Measurements from ENCODE around the gene CRTAP.
"Not testable (repeated sequence)": the region's sequence is repeated elsewhere in the genome, so short reads cannot be mapped to it uniquely, and the experiment has no call there.

CRTAP gene

DNA sequence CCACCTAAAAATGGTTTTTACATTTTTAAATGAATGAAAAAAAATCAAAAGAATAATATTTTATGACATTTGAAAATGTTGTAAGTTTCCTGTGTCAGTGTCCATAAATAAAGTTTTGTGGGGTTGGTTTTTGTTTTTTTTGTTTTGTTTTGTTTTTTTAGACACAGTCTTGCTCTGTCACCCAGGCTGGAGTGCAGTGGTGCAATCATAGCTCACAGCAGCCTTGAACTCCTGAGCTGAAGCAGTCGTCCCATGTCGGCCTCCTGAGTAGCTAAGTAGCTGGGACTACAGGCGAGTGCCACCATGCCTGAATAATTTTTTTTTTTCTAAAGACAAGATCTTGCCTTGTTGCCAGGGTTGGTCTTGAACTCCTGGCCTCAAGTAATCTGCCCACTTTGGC, 14.1 kb upstream of the CRTAP start:
- no peak for DNase-seq (ENCODE audit: low read depth)

GRCh38 chr3:33100229-33100628, 13.6 kb upstream of the CRTAP start:
- DNase-seq (ENCODE audit: low read depth): no peak

DNA sequence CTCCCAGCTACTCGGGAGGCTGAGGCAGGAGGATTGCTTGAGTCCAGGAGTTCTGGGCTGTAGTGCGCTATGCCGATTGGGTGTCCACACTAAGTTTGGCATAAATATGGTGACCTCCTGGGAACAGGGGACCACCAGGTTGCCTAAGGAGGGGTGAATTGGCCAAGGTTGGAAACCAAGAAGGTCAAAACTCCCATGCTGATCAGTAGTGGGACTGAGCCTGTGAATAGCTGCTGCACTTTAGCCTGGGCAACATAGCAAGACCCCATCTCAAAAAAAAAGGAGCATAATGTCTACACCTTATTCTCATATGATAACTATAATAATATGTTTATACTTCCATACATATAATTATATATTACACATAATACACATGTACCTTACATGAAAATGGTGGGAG, 10.8 kb upstream of the CRTAP start:
- no peak for DNase-seq (ENCODE audit: low read depth)

- no peak for DNase-seq (ENCODE audit: low read depth)
Measured at GRCh38 chr3:33103480-33103879, 10.3 kb upstream of the CRTAP start.

GRCh38 chr3:33104803-33105202, 9.0 kb upstream of the CRTAP start:
- no peak for DNase-seq (ENCODE audit: low read depth)

DNA sequence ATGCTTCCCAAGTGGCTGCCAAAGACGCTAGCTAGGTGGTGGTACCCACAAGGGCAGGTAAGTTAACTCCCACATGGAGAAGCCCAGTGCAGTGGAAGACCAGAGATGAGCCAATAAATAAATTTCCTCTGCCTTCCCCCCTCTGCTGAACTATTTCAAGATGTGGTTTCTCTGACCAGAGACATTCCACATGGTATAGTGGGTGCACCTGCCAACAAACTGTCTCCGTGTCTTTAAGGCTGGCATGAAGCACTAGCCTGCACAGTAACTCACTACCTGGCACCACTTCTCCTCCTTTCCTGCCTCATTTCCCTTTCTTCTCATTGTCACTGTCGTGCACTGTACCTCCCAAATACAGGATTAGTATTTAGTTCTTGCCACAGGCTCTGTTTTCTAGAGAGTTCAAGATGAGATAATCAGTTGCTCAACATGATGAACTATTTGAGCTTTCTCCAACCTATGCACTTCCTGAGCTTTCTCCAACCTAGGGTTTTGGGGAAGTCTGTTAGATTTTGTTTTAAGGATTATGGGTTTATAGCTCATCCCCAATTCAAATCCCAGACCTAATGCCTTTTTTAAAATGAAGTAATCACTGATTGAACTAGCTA, 8.4 kb upstream of the CRTAP start:
- no peak for DNase-seq (ENCODE audit: low read depth)

DNA sequence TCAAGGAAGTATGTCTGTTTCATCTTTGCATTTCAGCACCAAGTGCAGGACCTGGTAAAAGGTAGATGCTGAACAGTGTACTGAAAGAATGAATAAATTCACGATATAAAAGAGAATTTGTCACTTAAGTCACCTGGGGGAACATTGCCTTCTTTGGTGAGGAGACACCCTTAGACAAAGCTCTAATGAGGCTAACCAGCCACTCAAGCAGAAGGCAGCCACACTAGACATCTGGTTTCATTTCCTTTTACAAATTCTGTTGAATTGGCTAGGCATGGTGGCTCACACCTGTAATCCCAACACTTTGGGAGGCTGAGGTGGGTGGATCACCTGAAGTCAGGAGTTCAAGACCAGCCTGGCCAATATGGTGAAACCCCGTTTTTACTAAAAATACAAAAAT, 7.0 kb upstream of the CRTAP start:
- DNase-seq (ENCODE audit: low read depth): not testable (repeated sequence)

GRCh38 chr3:33111581-33111980, 2.2 kb upstream of the CRTAP start:
- no peak for DNase-seq (ENCODE audit: low read depth)

DNA sequence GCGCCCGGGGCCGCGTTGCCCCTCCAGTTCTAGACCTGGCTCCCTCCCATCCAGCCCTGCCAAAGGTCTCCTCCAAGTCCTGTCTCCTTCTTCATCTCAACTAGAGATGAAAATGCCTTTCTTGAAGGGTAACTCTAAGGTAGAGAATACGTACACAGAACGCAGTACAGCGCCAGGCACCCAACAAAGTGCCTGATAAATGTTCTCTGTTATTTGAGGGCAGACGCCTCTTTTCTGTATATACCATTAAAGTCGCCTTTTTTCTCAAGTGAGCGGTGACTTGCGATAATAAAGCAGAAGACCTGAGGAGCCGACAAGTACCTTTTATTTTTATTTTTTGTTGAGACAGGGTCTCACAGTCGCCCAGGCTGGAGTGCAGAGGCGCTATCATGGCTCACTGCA, 809 bp downstream of the CRTAP start:
- no peak for DNase-seq (ENCODE audit: low read depth)

DNA sequence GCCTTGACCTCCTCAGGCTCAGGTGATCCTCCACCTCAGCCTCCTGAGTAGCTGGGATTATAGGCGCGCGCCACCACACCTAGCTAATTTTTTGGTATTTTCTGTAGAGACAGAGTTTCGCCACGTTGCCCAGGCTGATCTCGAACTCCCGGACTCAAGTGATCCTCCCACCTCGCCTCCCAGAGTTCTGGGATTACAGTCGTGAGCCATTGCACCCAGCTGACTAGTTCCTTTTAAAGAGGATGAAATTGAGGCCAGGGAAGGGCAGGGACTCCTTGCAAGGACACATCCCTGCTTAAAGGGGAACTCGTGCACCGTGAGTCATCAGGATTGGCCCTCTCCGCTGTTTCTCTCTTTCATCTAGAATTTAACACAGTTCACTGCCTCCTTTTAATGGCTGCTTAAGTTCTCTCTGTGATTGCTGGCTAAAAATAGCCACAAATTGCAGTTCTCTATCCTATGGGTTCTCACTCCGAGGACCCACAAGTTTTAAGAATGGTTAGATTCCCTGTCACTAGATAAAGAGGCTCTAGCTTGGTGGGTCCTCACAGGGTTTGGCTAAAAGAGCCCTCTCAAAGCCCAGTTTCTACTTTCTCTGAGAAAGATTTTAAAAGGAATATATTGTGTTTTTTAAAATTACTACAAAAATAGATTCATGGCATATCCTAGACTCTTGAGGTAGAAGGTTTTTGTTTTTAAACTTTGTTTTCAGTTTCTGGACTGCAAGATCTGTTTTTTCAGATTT, 1.4 kb downstream of the CRTAP start:
- peak; percentile 74 for DNase-seq (ENCODE audit: low read depth)

- no peak for DNase-seq (ENCODE audit: low read depth)
Measured at GRCh38 chr3:33117461-33117860, 3.6 kb downstream of the CRTAP start.

GRCh38 chr3:33119891-33120290, 6.1 kb downstream of the CRTAP start:
- DNase-seq (ENCODE audit: low read depth): no peak

DNA sequence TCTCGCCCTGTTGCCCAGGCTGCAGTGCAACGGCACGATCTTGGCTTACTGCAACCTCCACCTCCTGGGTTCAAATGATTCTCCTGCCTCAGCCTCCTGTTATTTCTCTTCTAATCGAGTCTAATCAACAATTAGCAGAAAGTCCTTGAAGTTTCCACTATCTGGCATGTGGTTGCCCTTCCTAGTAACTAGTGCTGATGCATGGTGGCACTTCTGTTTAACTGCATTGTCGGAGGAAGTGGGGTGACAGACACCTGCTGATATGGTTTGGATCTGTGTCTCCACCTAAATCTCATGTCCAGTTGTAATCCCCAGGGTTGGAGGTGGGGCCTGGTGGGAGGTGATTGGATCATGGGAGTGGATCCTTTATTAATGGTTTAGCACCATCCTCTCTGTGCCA, 9.2 kb downstream of the CRTAP start:
- no peak for DNase-seq (ENCODE audit: low read depth)

DNA sequence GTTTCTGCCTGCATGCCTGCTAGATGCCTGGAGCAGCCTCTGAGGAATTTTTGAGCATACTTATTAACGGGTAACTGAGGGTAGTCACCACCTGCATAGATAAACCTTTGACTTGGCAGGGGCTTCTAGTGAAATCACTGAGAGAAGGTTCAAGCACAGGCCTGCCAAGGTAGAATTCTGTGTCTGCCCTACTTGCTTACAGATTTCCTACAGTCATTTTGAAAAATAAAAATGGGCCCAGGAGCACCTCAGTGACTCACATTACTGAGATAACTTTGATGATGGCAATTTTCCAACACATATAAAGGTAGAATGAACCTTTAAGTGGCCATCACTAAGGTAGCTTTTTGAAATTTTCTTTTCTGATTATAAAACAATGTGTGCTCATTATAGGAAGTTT, 10.8 kb downstream of the CRTAP start:
- no peak for DNase-seq (ENCODE audit: low read depth)

DNA sequence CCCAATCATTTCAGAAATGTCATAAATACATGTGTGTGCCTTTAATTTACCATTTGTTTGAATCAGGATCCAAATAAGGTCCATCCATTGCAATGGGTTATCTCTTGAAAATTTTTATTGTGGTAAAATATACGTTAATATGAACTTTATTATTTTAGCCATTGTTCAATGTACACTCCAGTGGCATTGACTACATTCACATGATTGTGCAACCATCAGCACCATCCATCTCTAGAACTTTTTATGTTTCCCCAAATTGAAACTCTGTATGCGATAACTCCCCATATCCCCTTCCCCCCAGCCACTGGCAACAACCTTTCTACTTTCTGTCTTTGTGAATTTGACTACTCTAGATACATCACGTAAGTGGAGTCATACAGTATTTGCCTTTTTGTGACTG, 12.0 kb downstream of the CRTAP start:
- DNase-seq (ENCODE audit: low read depth): no peak

DNA sequence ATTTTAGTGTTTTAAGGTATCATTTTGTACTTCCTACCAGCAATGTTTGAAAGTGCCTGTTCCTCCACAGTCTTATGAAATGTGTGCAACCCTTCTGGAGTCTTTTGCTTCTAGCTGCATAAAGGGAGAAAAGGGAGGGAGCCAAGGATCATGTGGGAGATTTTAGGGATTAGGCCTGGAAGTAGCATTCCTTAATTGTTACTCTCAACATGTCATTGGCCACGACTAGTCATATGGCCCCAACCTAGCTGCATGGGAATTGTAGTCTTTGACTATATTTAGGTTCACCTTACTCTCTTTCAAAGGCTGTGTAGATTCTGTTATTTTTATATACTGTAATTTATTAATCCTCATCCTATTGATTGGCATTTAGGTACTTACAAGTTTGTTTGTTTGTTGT, 14.9 kb downstream of the CRTAP start:
- DNase-seq (ENCODE audit: low read depth): no peak

DNA sequence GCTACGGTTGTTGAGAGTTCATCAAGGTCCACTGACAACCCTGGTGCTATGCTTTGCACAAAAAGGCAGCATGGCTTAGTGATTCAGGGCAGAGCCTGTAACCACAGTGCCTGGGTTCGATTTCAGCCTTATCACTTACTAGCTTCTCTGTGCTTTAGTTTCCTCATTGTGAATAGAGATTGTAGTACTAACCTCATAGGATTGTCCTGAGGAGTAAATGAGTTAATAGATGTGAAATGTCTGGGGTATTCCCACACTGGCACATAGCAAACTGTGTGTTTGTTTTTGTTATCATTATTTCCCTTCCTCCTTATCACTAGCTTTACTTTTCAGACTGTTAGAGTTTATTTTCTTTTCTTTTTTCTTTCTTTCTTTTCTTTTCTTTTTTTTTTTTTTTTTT, 16.3 kb downstream of the CRTAP start:
- no peak for DNase-seq (ENCODE audit: low read depth)

DNA sequence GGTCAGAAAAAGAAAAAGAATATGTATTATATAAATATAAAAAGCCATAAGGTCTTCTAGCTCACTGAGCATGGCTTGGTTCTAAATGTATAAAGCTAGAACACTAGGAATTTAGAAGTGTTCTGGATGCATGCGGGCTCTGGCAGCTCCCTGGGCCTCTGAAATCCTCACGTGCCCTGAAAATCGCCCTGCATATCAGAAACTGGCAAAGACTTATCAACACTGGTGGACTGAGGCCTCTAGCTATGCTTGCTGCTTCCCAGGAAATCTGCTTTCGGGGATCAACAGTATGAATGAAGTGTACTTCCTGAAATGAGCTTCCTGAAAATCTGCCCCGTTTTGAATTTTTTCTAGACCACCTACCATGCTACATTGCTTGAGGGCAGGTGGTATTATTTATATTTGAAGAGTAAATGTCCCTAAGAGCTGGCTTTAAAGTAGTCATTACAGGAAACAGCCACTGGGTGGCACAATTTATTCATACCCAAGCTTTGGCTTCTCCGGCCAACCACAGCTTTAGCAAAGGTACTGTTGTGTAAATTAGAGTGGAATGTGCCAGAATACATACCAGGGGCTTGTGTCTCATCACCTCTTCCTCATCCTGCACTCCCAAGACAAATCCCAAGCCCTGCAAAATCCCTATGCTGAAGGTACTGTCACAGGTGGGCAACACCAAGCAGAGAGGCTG, 17.7 kb downstream of the CRTAP start:
- no peak for DNase-seq (ENCODE audit: low read depth)

DNA sequence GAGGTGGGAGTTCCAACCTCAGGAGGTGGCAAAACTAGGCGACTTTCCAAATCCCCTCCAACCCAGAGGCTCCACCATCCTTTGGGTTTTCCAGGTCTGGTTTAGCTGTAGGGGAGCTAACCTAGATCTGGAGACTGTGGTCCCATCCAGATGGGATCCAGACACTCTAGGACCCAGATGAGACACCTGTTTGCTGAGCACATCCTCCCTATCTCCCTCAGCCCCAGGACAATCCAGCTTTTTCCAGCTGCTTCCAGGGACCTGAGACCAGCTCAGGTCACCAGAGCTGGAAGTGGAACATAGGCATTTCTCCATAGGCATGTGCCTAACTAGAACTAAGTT, 18.2 kb downstream of the CRTAP start:
- DNase-seq (ENCODE audit: low read depth): no peak

GRCh38 chr3:33134026-33134625, 20.3 kb downstream of the CRTAP start:
- no peak for DNase-seq (ENCODE audit: low read depth)

DNA sequence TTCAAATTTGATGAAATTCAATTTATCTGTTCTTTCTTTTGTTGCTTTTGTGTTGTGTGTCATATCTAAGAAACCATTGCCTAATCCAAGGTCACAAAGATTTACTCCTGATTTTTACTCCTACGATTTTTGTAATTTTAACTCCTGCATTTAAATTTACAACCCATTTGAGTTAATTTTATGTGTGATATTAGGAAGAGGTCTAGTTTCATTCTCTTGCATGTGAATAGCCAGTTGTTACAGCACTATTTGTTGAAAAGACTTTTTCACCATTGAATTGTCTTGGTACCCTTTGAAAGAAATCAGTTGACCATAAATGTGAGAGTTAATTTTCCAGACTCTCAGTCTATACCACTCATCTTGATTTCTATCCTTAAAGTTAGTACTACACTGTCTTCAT, 23.9 kb downstream of the CRTAP start:
- no peak for DNase-seq (ENCODE audit: low read depth)

GRCh38 chr3:33139006-33139623, 25.3 kb downstream of the CRTAP start:
- DNase-seq (ENCODE audit: low read depth): not testable (repeated sequence)

DNA sequence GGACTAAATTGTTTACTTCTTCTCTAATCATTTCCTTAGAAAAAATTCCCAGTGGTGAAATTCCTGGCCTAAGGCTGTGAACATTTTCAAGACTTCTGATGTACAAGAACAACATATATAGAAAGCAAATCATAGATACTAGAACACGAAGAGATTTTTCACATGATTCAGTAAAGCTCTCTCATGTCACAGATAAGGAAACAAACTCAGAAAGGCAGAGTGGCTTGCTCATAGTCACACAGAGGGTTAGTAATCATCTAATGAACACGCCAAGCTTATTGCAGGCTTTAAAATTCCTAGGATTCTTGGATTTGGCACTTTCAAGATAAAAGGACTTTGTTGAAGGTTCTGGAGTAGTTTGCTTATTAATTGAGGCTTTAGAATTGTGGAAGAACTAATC, 26.2 kb downstream of the CRTAP start:
- DNase-seq (ENCODE audit: low read depth): no peak
